Measurements from ENCODE around the gene BUB3.

Gene BUB3

DNA sequence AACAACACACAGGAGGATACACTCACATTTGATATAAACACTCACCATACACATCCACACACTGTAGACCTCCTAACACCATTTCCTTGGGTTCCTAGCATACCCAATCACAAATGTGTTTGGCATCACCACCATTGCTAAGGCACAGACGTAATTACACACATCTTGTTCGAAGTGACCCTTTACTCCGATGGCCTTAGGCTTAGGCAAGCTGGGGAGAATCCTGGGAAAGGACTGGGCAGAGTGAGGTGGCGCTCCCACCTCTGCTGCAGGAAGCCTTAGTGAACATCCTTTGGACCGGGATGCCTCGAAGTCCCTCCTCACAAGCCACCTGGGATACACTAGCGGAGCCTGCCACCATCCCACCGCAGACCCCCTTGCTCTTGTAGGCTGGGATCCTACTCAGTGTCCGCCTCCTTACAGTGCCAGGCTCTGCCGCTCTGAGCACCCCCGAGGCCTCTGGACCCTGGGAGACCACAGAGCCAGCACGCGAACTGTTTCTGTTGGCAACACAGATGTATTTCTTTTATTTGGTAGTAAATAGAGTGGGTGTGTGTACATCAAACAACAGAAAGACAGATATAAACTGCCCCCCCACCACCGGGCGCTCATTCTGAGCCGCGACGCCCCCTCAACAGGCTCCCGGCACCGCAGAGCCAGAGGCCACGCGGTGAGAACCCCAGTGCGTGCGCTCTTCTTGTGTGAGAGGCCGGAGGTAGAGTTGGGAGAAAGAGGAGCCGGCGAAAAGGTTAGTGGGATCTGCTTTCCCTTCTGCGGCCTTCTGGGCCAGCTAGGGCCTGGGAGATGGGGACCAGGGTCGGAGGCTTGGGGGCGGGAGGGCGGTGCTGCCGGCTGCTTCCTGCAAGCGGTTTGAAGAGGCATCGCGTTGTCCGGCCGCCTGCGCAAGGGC lies 12.2 kb upstream of the BUB3 start:
- TF ChIP-seq REST (IDR thresholded peaks at IDR 0.05; ENCODE audit: low read depth): no peak
- no peak for TF ChIP-seq MAX (IDR thresholded peaks at IDR 0.05)
- TF ChIP-seq, protein P1, sequence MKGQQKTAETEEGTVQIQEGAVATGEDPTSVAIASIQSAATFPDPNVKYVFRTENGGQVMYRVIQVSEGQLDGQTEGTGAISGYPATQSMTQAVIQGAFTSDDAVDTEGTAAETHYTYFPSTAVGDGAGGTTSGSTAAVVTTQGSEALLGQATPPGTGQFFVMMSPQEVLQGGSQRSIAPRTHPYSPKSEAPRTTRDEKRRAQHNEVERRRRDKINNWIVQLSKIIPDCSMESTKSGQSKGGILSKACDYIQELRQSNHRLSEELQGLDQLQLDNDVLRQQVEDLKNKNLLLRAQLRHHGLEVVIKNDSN (IDR thresholded peaks at IDR 0.05): no peak
- TF ChIP-seq TEAD4 (IDR thresholded peaks at IDR 0.05): no peak
- no peak for TF ChIP-seq TCF12 (IDR thresholded peaks at IDR 0.05; ENCODE audit: low read depth)

DNA sequence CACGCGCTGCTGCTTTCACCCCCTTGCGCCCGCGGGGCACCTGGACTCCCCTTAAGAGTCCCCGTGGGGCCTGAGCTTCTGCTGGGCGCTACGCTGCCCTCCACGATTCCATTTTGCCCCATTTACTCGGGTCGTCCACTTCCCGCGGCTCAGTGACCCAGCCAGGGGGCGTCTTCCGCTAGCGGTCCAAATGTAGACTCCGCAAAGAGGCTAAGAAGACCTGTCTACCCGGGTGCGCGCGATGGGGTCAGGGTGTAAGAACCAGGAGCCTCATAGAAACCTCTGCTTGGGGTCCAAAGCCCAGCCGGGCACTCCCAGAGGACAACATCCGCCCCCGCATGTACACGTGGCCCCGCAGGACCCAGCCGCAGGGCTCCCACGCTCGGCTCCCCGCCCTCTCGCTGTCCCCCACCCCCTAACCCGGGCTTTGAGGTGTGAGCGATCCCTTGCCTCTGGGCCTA lies 11.5 kb upstream of the BUB3 start:
- TF ChIP-seq FOXM1 (IDR thresholded peaks at IDR 0.05; ENCODE audit: borderline replicate concordance, low read depth) (no peak), NFIC (IDR thresholded peaks at IDR 0.05) (no peak), EGR1 (IDR thresholded peaks at IDR 0.05) (no peak), MAX (IDR thresholded peaks at IDR 0.05) (no peak), TEAD4 (IDR thresholded peaks at IDR 0.05) (no peak), RAD21 (IDR thresholded peaks at IDR 0.05; ENCODE audit: low read depth) (no peak), EP300 (IDR thresholded peaks at IDR 0.05; ENCODE audit: borderline replicate concordance) (no peak), CREB1 (IDR thresholded peaks at IDR 0.05; ENCODE audit: low read depth) (no peak), CEBPB (IDR thresholded peaks at IDR 0.05) (no peak), TCF12 (IDR thresholded peaks at IDR 0.05; ENCODE audit: low read depth) (no peak), YY1 (IDR thresholded peaks at IDR 0.05; ENCODE audit: low read depth) (no peak), TAF1 (IDR thresholded peaks at IDR 0.05; ENCODE audit: low read depth) (no peak), REST (IDR thresholded peaks at IDR 0.05; ENCODE audit: low read depth) (no peak), ZBTB7A (IDR thresholded peaks at IDR 0.05; ENCODE audit: low read depth) (no peak)
- TF ChIP-seq, protein P1 (IDR thresholded peaks at IDR 0.05): no peak

DNA sequence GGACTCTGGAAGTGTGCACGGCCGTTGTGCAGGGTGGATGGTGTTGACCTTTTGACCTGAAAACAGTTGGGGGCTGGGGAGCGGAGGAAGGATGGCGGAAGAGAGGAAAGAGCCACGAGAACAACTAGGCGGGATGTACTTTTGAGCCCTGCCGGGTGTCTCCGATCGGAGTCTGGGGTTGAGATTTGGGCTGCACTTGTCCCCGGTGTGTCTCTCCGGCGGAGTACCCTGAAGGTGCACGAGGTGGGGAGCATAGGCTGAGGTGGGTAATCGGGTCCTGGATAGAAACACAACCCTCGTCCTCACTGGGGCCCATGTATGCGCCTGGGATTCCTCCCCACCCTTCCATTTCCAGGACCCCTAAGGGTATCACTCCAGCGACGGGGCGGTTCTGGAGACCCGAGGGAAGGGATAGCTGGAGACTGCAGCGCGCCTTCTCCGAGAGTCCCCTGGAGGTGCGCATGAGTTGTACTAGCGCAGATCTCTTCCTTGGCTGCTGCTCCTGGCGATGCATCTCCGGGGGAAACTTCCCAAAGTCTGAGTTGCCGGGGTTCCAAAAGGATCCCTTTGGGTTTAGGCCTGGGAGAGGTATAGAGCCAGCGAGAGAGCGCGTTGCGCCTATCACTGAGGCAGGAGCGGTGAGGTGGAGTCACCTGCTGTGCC lies 10.9 kb upstream of the BUB3 start:
- TF ChIP-seq, protein P1 (IDR thresholded peaks at IDR 0.05): no peak
- TF ChIP-seq ZBTB7A (IDR thresholded peaks at IDR 0.05; ENCODE audit: low read depth) (no peak), CREB1 (IDR thresholded peaks at IDR 0.05; ENCODE audit: low read depth) (no peak), MAX (IDR thresholded peaks at IDR 0.05) (no peak), CEBPB (IDR thresholded peaks at IDR 0.05) (no peak), REST (IDR thresholded peaks at IDR 0.05; ENCODE audit: low read depth) (no peak), FOXM1 (IDR thresholded peaks at IDR 0.05; ENCODE audit: borderline replicate concordance, low read depth) (no peak), EGR1 (IDR thresholded peaks at IDR 0.05) (no peak), NFIC (IDR thresholded peaks at IDR 0.05) (no peak), RAD21 (IDR thresholded peaks at IDR 0.05; ENCODE audit: low read depth) (no peak), TCF12 (IDR thresholded peaks at IDR 0.05; ENCODE audit: low read depth) (no peak), EP300 (IDR thresholded peaks at IDR 0.05; ENCODE audit: borderline replicate concordance) (no peak), TEAD4 (IDR thresholded peaks at IDR 0.05) (no peak), YY1 (IDR thresholded peaks at IDR 0.05; ENCODE audit: low read depth) (no peak), TAF1 (IDR thresholded peaks at IDR 0.05; ENCODE audit: low read depth) (no peak)

All from Ishikawa (cell line).